HG03280 (cell line): ENCODE results near the gene FBXO42.
"Not testable (repeated sequence)": the region's sequence is repeated elsewhere in the genome, so short reads cannot be mapped to it uniquely, and the experiment has no call there.

Experiments
- ATAC-seq: cut with Tn5 transposase; IDR thresholded peaks from one replicate; pipeline ENCODE4 v1.9.1; 2021; ENCODE audit warnings: mild to moderate bottlenecking, moderate library complexity; ENCODE audit not compliant: unreplicated experiment

FBXO42 gene

GRCh38 chr1:16266411-16267118 is 85.7 kb downstream of the FBXO42 start:
- ATAC-seq = no peak

- no peak for ATAC-seq
These were observed 90.2 kb downstream of the FBXO42 start for GRCh38 chr1:16262067-16262466.

GRCh38 chr1:16260814-16261213 is 91.5 kb downstream of the FBXO42 start:
- ATAC-seq = no peak

- ATAC-seq = no peak
These were observed 93.6 kb downstream of the FBXO42 start for GRCh38 chr1:16258591-16259135.

GRCh38 chr1:16257968-16258367 is 94.3 kb downstream of the FBXO42 start:
- no peak for ATAC-seq

- ATAC-seq = not testable (repeated sequence)
These were observed 94.7 kb downstream of the FBXO42 start for GRCh38 chr1:16257556-16257955.

- ATAC-seq = no peak
These were observed 95.8 kb downstream of the FBXO42 start for GRCh38 chr1:16256478-16256877.

GRCh38 chr1:16254263-16254928 is 97.9 kb downstream of the FBXO42 start:
- no peak for ATAC-seq

- ATAC-seq = no peak
These were observed 98.9 kb downstream of the FBXO42 start for GRCh38 chr1:16253332-16253922.

- ATAC-seq = no peak
These were observed 99.4 kb downstream of the FBXO42 start for GRCh38 chr1:16252912-16253311.

GRCh38 chr1:16251381-16251780 is 100.9 kb downstream of the FBXO42 start:
- no peak for ATAC-seq

GRCh38 chr1:16250524-16251251 is 101.6 kb downstream of the FBXO42 start:
- no peak for ATAC-seq

GRCh38 chr1:16249596-16250241 is 102.6 kb downstream of the FBXO42 start:
- ATAC-seq = no peak

- no peak for ATAC-seq
These were observed 103.4 kb downstream of the FBXO42 start for GRCh38 chr1:16248603-16249516.

GRCh38 chr1:16248007-16248436 is 104.3 kb downstream of the FBXO42 start:
- no peak for ATAC-seq

- ATAC-seq = no peak
These were observed 104.8 kb downstream of the FBXO42 start for GRCh38 chr1:16247441-16247840.

- no peak for ATAC-seq
These were observed 105.3 kb downstream of the FBXO42 start for GRCh38 chr1:16246961-16247360.

GRCh38 chr1:16246239-16246638 is 106.0 kb downstream of the FBXO42 start:
- not testable (repeated sequence) for ATAC-seq

- no peak for ATAC-seq
These were observed 106.6 kb downstream of the FBXO42 start for GRCh38 chr1:16245476-16246196.
